ENCODE results near the gene AQP2.
A peak's percentile ranks its signal among the peaks of the same experiment; 100 is the strongest.

Gene AQP2

GRCh38 chr12:49972641-49973360 is 22.3 kb downstream of the AQP2 start, which contains the start of gene AQP6 (continued):
- TF ChIP-seq TSHZ1 (tag by site-specific recombination; IDR thresholded peaks at IDR 0.05; ENCODE audit: borderline replicate concordance) (no peak), ZNF341 (tag by site-specific recombination; IDR thresholded peaks at IDR 0.05; ENCODE audit: low read depth) (no peak), KLF10 (tag by site-specific recombination; IDR thresholded peaks at IDR 0.05) (no peak), EGR2 (tag by site-specific recombination; IDR thresholded peaks at IDR 0.05; ENCODE audit: low read depth) (peak; percentile 96), ZNF335 (tag by site-specific recombination; conservative IDR thresholded peaks at IDR 0.05) (no peak), MZF1 (tag by site-specific recombination; IDR thresholded peaks at IDR 0.05; ENCODE audit: borderline replicate concordance) (no peak), ZFHX2 (tag by site-specific recombination; conservative IDR thresholded peaks at IDR 0.05) (peak; percentile 90), ZEB2 (tag by site-specific recombination; IDR thresholded peaks at IDR 0.05) (no peak), ZNF530 (tag by site-specific recombination; IDR thresholded peaks at IDR 0.05; ENCODE audit: low read depth) (no peak)

GRCh38 chr12:49973361-49973830 is 22.9 kb downstream of the AQP2 start:
- CTCF ChIA-PET = interaction anchor here (0.7 kb wide), 1 partner anchor 392 kb away, joined by 3 read pairs; no protein-coding TSS in a partner anchor
- no peaks in the 10 kb centered on the region for H3K9me3 ChIP-seq (ENCODE audit: control insufficient read depth, insufficient read depth, low read depth, low read length)
- no peak overlapping the region for H3K4me3 ChIP-seq (ENCODE audit: low read depth, low read length)
- H3K4me1 ChIP-seq (ENCODE audit: control insufficient read depth, insufficient read depth, low read length) = no peaks in the 10 kb centered on the region
- H3K36me3 ChIP-seq (ENCODE audit: control insufficient read depth in 2 of 2, insufficient read depth in 1 of 2, low read length in 2 of 2) = peaks cover 0 to 3% of the 10 kb centered on the region in 2 experiments; a peak in 1 of 3 replicates
- POLR2A ChIA-PET = no interaction called here
- no peak overlapping the region for H3K27ac ChIP-seq (ENCODE audit: extremely low read depth, low read depth, low read length)
- no peak for TF ChIP-seq ZNF138 (tag by site-specific recombination; IDR thresholded peaks at IDR 0.05; ENCODE audit: borderline replicate concordance)
- no peak for TF ChIP-seq ZNF488 (tag by site-specific recombination; IDR thresholded peaks at IDR 0.05)
- no peak for TF ChIP-seq ZNF221 (tag by site-specific recombination; IDR thresholded peaks at IDR 0.05; ENCODE audit: borderline replicate concordance)
- no peak for TF ChIP-seq PRDM10 (tag by site-specific recombination; IDR thresholded peaks at IDR 0.05)
- no peak for TF ChIP-seq TSHZ1 (tag by site-specific recombination; IDR thresholded peaks at IDR 0.05; ENCODE audit: borderline replicate concordance)
- TF ChIP-seq ZNF146 (tag by site-specific recombination; IDR thresholded peaks at IDR 0.05) = no peak
- no peak for TF ChIP-seq ZNF654 (tag by site-specific recombination; IDR thresholded peaks at IDR 0.05; ENCODE audit: low read depth)
- TF ChIP-seq ZNF148 (tag by site-specific recombination; IDR thresholded peaks at IDR 0.05; ENCODE audit: borderline replicate concordance) = no peak
- TF ChIP-seq ZBTB8A (tag by site-specific recombination; IDR thresholded peaks at IDR 0.05) = no peak
- TF ChIP-seq KLF17 (tag by site-specific recombination; IDR thresholded peaks at IDR 0.05) = no peak
